SH-SY5Y (cell line): ENCODE data around the gene ITLN1.

ENCODE experiments used
- GATA2 ChIP-seq: IDR thresholded peaks from 2 replicates; pipeline ENCODE4 v1.6.1; 2011; ENCODE audit warnings: mild to moderate bottlenecking, low read depth, low read length
- GATA3 ChIP-seq: IDR thresholded peaks from 2 replicates; pipeline ENCODE4 v1.6.1; 2011; ENCODE audit warnings: low read depth, mild to moderate bottlenecking, low read length, moderate library complexity

Gene ITLN1

GRCh38 chr1:160862203-160863060 lies 22.5 kb downstream of the ITLN1 start, which contains the start of gene CD244:
CD244 (minus strand) TSS chr1:160862887; CDS start chr1:160862677, 210 bp downstream.
- TF ChIP-seq GATA3, result no peak
- TF ChIP-seq GATA2, result no peak

GRCh38 chr1:160860840-160861505 lies 24.0 kb downstream of the ITLN1 start:
- no peak for TF ChIP-seq GATA2
- TF ChIP-seq GATA3, result no peak

GRCh38 chr1:160859166-160859565 lies 25.8 kb downstream of the ITLN1 start:
- no peak for TF ChIP-seq GATA3
- TF ChIP-seq GATA2, result no peak

- TF ChIP-seq GATA3 (no peak), GATA2 (no peak)
These were observed 26.5 kb downstream of the ITLN1 start for GRCh38 chr1:160858507-160858906.

- TF ChIP-seq GATA3, result no peak
- no peak for TF ChIP-seq GATA2
These were observed 26.9 kb downstream of the ITLN1 start for GRCh38 chr1:160858097-160858496.

- no peak for TF ChIP-seq GATA3
- no peak for TF ChIP-seq GATA2
These were observed 29.6 kb downstream of the ITLN1 start for GRCh38 chr1:160855181-160855981.

- TF ChIP-seq GATA2 (no peak), GATA3 (no peak)
These were observed 31.2 kb downstream of the ITLN1 start for GRCh38 chr1:160853754-160854153.

- no peak for TF ChIP-seq GATA2
These were observed 32.0 kb downstream of the ITLN1 start for GRCh38 chr1:160853014-160853413.

GRCh38 chr1:160850993-160851392 lies 34.0 kb downstream of the ITLN1 start:
- TF ChIP-seq GATA3 (no peak), GATA2 (no peak)

- TF ChIP-seq GATA2 (no peak), GATA3 (no peak)
These were observed 34.4 kb downstream of the ITLN1 start for GRCh38 chr1:160850541-160850940.

- no peak for TF ChIP-seq GATA2
- TF ChIP-seq GATA3, result no peak
These were observed 38.7 kb downstream of the ITLN1 start for GRCh38 chr1:160846281-160846680.

GRCh38 chr1:160844447-160845232 lies 40.3 kb downstream of the ITLN1 start:
- TF ChIP-seq GATA3 (no peak), GATA2 (no peak)

- TF ChIP-seq GATA3, result no peak
- no peak for TF ChIP-seq GATA2
These were observed 43.9 kb downstream of the ITLN1 start for GRCh38 chr1:160841079-160841478.

GRCh38 chr1:160839746-160840145 lies 45.2 kb downstream of the ITLN1 start:
- TF ChIP-seq GATA2 (no peak), GATA3 (no peak)
